SK-N-SH (cell line): ENCODE results near the gene DENND5B. TPM values are rescaled to one million over a fixed set of nuclear protein-coding genes. Genes with fewer than 3 reads are reported as not detected.
"Not testable (repeated sequence)": the region's sequence is repeated elsewhere in the genome, so short reads cannot be mapped to it uniquely, and the experiment has no call there.

Experiments
- CTCF ChIA-PET: fragments of 300-600, 350-600 bp; formaldehyde crosslinking; extraction: SDS; loops from one replicate; lab custom pipeline; 2021; lab: Yijun Ruan, JAX
- POLR2A ChIA-PET: fragments of 350-600 bp; sonication (Branson Sonifier 250); formaldehyde crosslinking; extraction: SDS; loops from one replicate; lab custom pipeline; 2020; ENCODE audit warnings: antibody characterized with exemption, inconsistent platforms; lab: Yijun Ruan, JAX
- DNase-seq: peaks from one replicate; pipeline ENCODE4 v3.0.0; 2012
- H2AFZ ChIP-seq: fragments of 200-600 bp; sonication (generic); 2 replicates; pipeline ENCODE4 v1.8.1; 2016; ENCODE audit warnings: antibody characterized with exemption, mild to moderate bottlenecking, low read depth
- H3F3A ChIP-seq: fragments of 200-600 bp; sonication (generic); replicated peaks from 2 replicates; pipeline ENCODE3; 2016; ENCODE audit warnings: antibody characterized with exemption, mild to moderate bottlenecking; ENCODE audit not compliant: insufficient read depth
- H3K27ac ChIP-seq, 2 experiments: fragments of 200-500 bp in 1 of 2; fragments of 200-600 bp in 1 of 2; sonication (Bioruptor generic) in 1 of 2; sonication (generic), shearing (Covaris generic) in 1 of 2; 2 replicates each; pipeline versions ENCODE4 v1.5.1 to v1.6.1; 2014 to 2016; ENCODE audit warnings: low read depth in 2 of 2, inconsistent platforms in 1 of 2, low read length in 1 of 2, mild to moderate bottlenecking in 1 of 2, mixed read lengths in 1 of 2
- H3K27me3 ChIP-seq: fragments of 200-600 bp; sonication (generic), shearing (Covaris generic); 2 replicates; pipeline ENCODE4 v1.6.1; 2016; ENCODE audit warnings: mixed run types; ENCODE audit not compliant: insufficient read depth
- H3K36me3 ChIP-seq, 2 experiments: fragments of 200-500 bp in 1 of 2; fragments of 200-600 bp in 1 of 2; sonication (Bioruptor generic) in 1 of 2; sonication (generic) in 1 of 2; replicated peaks in 1 of 2; 2 replicates each; pipeline versions ENCODE3 to v1.5.1; 2014 to 2016; ENCODE audit warnings: low read length in 1 of 2, mild to moderate bottlenecking in 1 of 2; ENCODE audit not compliant: insufficient read depth in 2 of 2, control insufficient read depth in 1 of 2
- H3K4me1 ChIP-seq, 2 experiments: fragments of 200-500 bp in 1 of 2; fragments of 200-600 bp in 1 of 2; sonication (Bioruptor generic) in 1 of 2; sonication (generic), shearing (Covaris generic) in 1 of 2; 2 replicates each; pipeline versions ENCODE4 v1.5.1 to v1.6.1; 2014 to 2016; ENCODE audit warnings: low read depth in 1 of 2, low read length in 1 of 2, mixed run types in 1 of 2; ENCODE audit not compliant: insufficient read depth in 2 of 2, control insufficient read depth in 1 of 2
- H3K4me2 ChIP-seq: fragments of 200-600 bp; sonication (generic), shearing (Covaris generic); 2 replicates; pipeline ENCODE4 v1.6.1; 2017; ENCODE audit warnings: mixed run types
- H3K4me3 ChIP-seq, 2 experiments: fragments of 200-500 bp in 1 of 2; fragments of 200-600 bp in 1 of 2; sonication (Bioruptor generic) in 1 of 2; sonication (generic), shearing (Covaris generic) in 1 of 2; 2 replicates each; pipeline versions ENCODE4 v1.5.1 to v1.8.1; 2014 to 2016; ENCODE audit warnings: low read depth in 2 of 2, inconsistent platforms in 1 of 2, low read length in 1 of 2, mild to moderate bottlenecking in 1 of 2, mixed read lengths in 1 of 2, moderate library complexity in 1 of 2
- H3K79me2 ChIP-seq: fragments of 200-600 bp; sonication (generic); 2 replicates; pipeline ENCODE4 v1.8.1; 2017; ENCODE audit warnings: mild to moderate bottlenecking; ENCODE audit not compliant: insufficient read depth
- H3K9ac ChIP-seq: fragments of 200-600 bp; sonication (generic); 2 replicates; pipeline ENCODE4 v1.6.1; 2017; ENCODE audit warnings: mixed run types
- H3K9me2 ChIP-seq: fragments of 200-600 bp; sonication (generic); 2 replicates; pipeline ENCODE4 v1.6.1; 2017; ENCODE audit warnings: mixed run types
- H3K9me3 ChIP-seq: fragments of 200-600 bp; sonication (generic); 2 replicates; pipeline ENCODE4 v1.6.1; 2017; ENCODE audit warnings: mixed run types, mild to moderate bottlenecking, moderate library complexity
- H4K20me1 ChIP-seq: fragments of 200-600 bp; sonication (generic); 2 replicates; pipeline ENCODE4 v1.6.1; 2017; ENCODE audit warnings: mild to moderate bottlenecking, mixed run types; ENCODE audit not compliant: insufficient read depth
- CTCF ChIP-seq: fragments of 200-600 bp; sonication (generic); IDR thresholded peaks from 2 replicates; pipeline ENCODE4 v1.6.1; 2017; ENCODE audit warnings: antibody characterized with exemption, mild to moderate bottlenecking, moderate library complexity
- EZH2phosphoT487 ChIP-seq: fragments of 200-600 bp; sonication (generic); IDR thresholded peaks from 2 replicates; pipeline ENCODE4 v1.6.1; 2017; ENCODE audit warnings: low read depth, mixed run types, mild to moderate bottlenecking, antibody characterized with exemption, moderate library complexity, borderline replicate concordance
- FOXJ3 ChIP-seq: sonication (generic); formaldehyde crosslinking; IDR thresholded peaks from 2 replicates; pipeline ENCODE4 v1.5.1; 2020; ENCODE audit warnings: mild to moderate bottlenecking, missing genetic modification reagents
- FOXM1 ChIP-seq: IDR thresholded peaks from 2 replicates; pipeline ENCODE4 v1.4.0; 2012; ENCODE audit warnings: low read depth, mild to moderate bottlenecking
- GABPA ChIP-seq: IDR thresholded peaks from 2 replicates; pipeline ENCODE4 v1.4.0; 2012; ENCODE audit warnings: low read depth, mild to moderate bottlenecking
- IRF3 ChIP-seq: fragments of 150-350 bp; IDR thresholded peaks from 2 replicates; pipeline ENCODE4 v1.6.1; 2016; ENCODE audit warnings: mild to moderate bottlenecking, low read depth, low read length
- JUND ChIP-seq: IDR thresholded peaks from 2 replicates; pipeline ENCODE4 v1.4.0; 2012
- MAX ChIP-seq: IDR thresholded peaks from 2 replicates; pipeline ENCODE4 v1.4.0; 2012; ENCODE audit warnings: low read depth
- MEF2A ChIP-seq: IDR thresholded peaks from 2 replicates; pipeline ENCODE4 v1.4.0; 2012; ENCODE audit warnings: low read depth, borderline replicate concordance
- NFIC ChIP-seq: IDR thresholded peaks from 2 replicates; pipeline ENCODE4 v1.4.0; 2012; ENCODE audit warnings: borderline replicate concordance
- NRF1 ChIP-seq: IDR thresholded peaks from 2 replicates; pipeline ENCODE4 v1.6.1; 2012; ENCODE audit warnings: low read depth, mild to moderate bottlenecking, low read length
- POLR2AphosphoS5 ChIP-seq: IDR thresholded peaks from 2 replicates; pipeline ENCODE4 v1.6.1; 2012; ENCODE audit warnings: low read depth, low read length
- RAD21 ChIP-seq: IDR thresholded peaks from 2 replicates; pipeline ENCODE4 v1.6.1; 2012; ENCODE audit warnings: mild to moderate bottlenecking, low read length
- REST ChIP-seq: IDR thresholded peaks from 2 replicates; pipeline ENCODE4 v1.6.1; 2012; ENCODE audit warnings: mild to moderate bottlenecking, low read depth, low read length, moderate library complexity
- RFX5 ChIP-seq: IDR thresholded peaks from 2 replicates; pipeline ENCODE4 v1.6.1; 2012; ENCODE audit warnings: mild to moderate bottlenecking, improper control_type of control experiment, low read length
- SIN3A ChIP-seq: IDR thresholded peaks from 2 replicates; pipeline ENCODE4 v1.6.1; 2012; ENCODE audit warnings: low read depth, mild to moderate bottlenecking, low read length, moderate library complexity, borderline replicate concordance
- SMC3 ChIP-seq: IDR thresholded peaks from 2 replicates; pipeline ENCODE4 v1.6.1; 2012; ENCODE audit warnings: low read depth, low read length, improper control_type of control experiment
- TCF12 ChIP-seq: IDR thresholded peaks from 2 replicates; pipeline ENCODE4 v1.4.0; 2012
- TEAD4 ChIP-seq: IDR thresholded peaks from 2 replicates; pipeline ENCODE4 v1.4.0; 2012; ENCODE audit warnings: mild to moderate bottlenecking, borderline replicate concordance; ENCODE audit not compliant: insufficient read depth
- WGBS: methylation state at CpG from one replicate; pipeline ENCODE4 v1.1.6; 2017; ENCODE audit warnings: low lambda C conversion rate; 5-methylcytosine and 5-hydroxymethylcytosine counted together
- polyA plus RNA-seq, 3 experiments: library from polyadenylated mRNA; depleted of rRNA; stranded (reverse); fragments of >200 nt; gene quantifications; 2 replicates each; pipeline ENCODE4 v1.2.3, GENCODE V29; 2012

The DENND5B gene
- polyA plus RNA-seq, 1 of the 3 experiments (the other 2 are of a cell fraction): 5.3 TPM

DNA sequence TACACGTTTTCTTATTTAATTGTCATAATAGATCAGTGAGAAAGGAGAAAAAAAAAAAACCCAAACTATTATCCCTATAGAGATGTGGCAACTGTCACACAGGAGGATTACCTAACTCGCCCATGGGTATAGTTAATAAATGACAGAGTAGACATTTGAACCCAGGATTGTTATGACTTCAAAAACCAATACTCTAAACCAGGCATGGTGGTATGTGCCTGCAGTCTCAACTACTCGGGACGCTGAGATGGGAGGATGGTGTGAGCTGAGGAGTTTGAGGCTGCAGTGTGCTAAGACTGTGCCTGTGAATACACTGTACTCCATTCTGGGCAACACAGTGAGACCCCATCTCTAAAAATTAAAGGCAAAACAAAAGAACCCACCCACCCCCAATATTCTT lies 114.5 kb downstream of the DENND5B start (continued):
- no peak for TF ChIP-seq CTCF
- no peak for TF ChIP-seq NFIC
- no peak for TF ChIP-seq SMC3
- no peak for TF ChIP-seq MEF2A
- no peak for TF ChIP-seq NRF1

DNA sequence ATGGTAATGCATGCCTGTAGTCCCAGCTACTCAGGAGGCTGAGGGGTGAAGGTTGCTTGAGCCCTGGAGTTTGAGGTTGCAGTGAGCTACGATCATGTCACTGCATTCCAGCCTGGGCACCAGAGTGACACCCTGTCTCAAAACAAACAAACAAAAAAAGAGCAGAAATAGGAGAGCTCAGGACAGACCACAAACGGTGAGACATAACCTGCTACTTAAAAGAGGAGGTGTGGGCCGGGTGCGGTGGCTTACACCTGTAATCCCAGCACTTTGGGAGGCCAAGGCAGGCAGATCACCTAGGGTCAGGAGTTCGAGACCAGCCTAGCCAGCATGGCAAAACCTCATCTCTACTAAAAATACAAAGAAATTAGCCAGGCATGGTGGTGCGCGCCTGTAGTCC lies 115.3 kb downstream of the DENND5B start:
- H3K9me3 ChIP-seq: not testable (repeated sequence)

DNA sequence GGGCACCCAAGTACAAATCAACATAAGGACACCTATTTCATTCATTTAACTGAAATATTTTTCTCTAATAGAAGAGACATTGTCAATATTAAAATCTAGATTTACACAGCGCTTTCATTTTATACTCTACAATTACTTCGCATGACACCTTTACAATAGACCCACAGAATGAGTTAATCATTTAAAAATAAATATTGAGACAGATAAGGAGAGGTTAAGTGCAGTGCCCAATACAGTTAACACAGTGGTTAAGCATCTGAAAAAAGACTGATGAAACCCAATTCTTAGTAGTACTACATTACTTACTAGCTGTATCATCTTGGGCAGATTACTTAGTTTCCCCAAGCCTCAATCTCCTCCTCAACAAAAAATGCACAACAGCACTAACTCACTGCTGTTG lies 116.2 kb downstream of the DENND5B start:
- Histone ChIP-seq H3K4me1 (no peaks in the 10 kb centered on the region), H3K9me2 (no peaks in the 10 kb centered on the region), H3K27me3 (no peaks in the 10 kb centered on the region), H3K27ac (no peak overlapping the region), H3K4me3 (no peak overlapping the region), H4K20me1 (no peaks in the 10 kb centered on the region), H2AFZ (no peak overlapping the region), H3K4me2 (no peak overlapping the region), H3F3A (no peaks in the 10 kb centered on the region), H3K9ac (no peak overlapping the region), H3K9me3 (no peaks in the 10 kb centered on the region), H3K36me3 (peaks cover 10 to 14% of the 10 kb centered on the region in 2 experiments), H3K79me2 (no peaks in the 10 kb centered on the region)
- ChIA-PET POLR2A (no interaction called here), CTCF (no interaction called here)
- 87% methylated on average over 2 of the region's 2 CpGs for WGBS
- no peak for DNase-seq
- TF ChIP-seq POLR2AphosphoS5: no peak
- TF ChIP-seq RAD21: no peak
- TF ChIP-seq TEAD4: no peak
- TF ChIP-seq CTCF: no peak
- TF ChIP-seq TCF12: no peak
- no peak for TF ChIP-seq EZH2phosphoT487
- TF ChIP-seq SIN3A: no peak
- no peak for TF ChIP-seq FOXM1
- TF ChIP-seq SMC3: no peak
- no peak for TF ChIP-seq MAX
- TF ChIP-seq IRF3: no peak
- TF ChIP-seq FOXJ3 (CRISPR knock-in tag): no peak
- TF ChIP-seq REST: no peak
- TF ChIP-seq JUND: no peak
- no peak for TF ChIP-seq RFX5
- no peak for TF ChIP-seq GABPA

More for the DNA sequence above, 115.3 kb downstream of the DENND5B start:
- H2AFZ ChIP-seq, H3K79me2 ChIP-seq, H3K9me2 ChIP-seq, H3K27ac ChIP-seq, DNase-seq, H3K4me1 ChIP-seq, H3K4me2 ChIP-seq, H3K9ac ChIP-seq, H3F3A ChIP-seq, H4K20me1 ChIP-seq, POLR2A ChIA-PET, H3K4me3 ChIP-seq, CTCF ChIA-PET, H3K27me3 ChIP-seq: not testable (repeated sequence)
- peaks cover 13 to 14% of the 10 kb centered on the region in 2 experiments for H3K36me3 ChIP-seq
- 89% methylated on average over 7 of the region's 7 CpGs for WGBS
